PC-9 (cell line): ENCODE data around the gene LY6G6F. TPM values are rescaled to one million over a fixed set of nuclear protein-coding genes. Genes with fewer than 3 reads are reported as not detected.

ENCODE experiments used
- BruUV-seq: library from RNA; stranded (reverse); fragments of 400-500 nt; replicated peaks from 2 replicates; lab custom pipeline; 2021; lab: Mats Ljungman, UMichigan
- CTCF ChIA-PET: fragments of 300-600 bp; sonication (Branson Sonifier 250); formaldehyde crosslinking; loops from one replicate; lab custom pipeline; 2022; ENCODE audit warnings: antibody characterized with exemption; lab: Charles Lee
- POLR2A ChIA-PET: fragments of 300-600 bp; sonication (Branson Sonifier 250); formaldehyde crosslinking; loops from one replicate; lab custom pipeline; 2022; ENCODE audit warnings: antibody characterized with exemption; ENCODE audit not compliant: unreplicated experiment; lab: Charles Lee
- DNase-seq, 2 experiments: peaks; one replicate each; pipeline versions ENCODE4 v3.0.0 to v3.0.0-alpha.2; 2015 to 2022; ENCODE audit warnings: mixed read lengths in 1 of 2
- H2AFZ ChIP-seq: fragments of 200-600 bp; sonication (generic); 2 replicates; pipeline ENCODE4 v1.8.1; 2017; ENCODE audit warnings: antibody characterized with exemption
- H3F3A ChIP-seq: fragments of 200-600 bp; sonication (generic); 2 replicates; pipeline ENCODE4 v1.8.1; 2017; ENCODE audit warnings: antibody characterized with exemption, mild to moderate bottlenecking, low read depth; ENCODE audit not compliant: insufficient read depth
- H3K27ac ChIP-seq: fragments of 200-600 bp; sonication (generic); 2 replicates; pipeline ENCODE4 v1.6.1; 2016; ENCODE audit warnings: mixed run types
- H3K27me3 ChIP-seq: fragments of 200-600 bp; sonication (generic); 2 replicates; pipeline ENCODE4 v1.6.1; 2016; ENCODE audit warnings: low read depth, mixed run types; ENCODE audit not compliant: insufficient read depth
- H3K36me3 ChIP-seq: fragments of 200-600 bp; sonication (generic); 2 replicates; pipeline ENCODE4 v1.6.1; 2016; ENCODE audit warnings: low read depth, mixed run types
- H3K4me1 ChIP-seq: fragments of 200-600 bp; sonication (generic); replicated peaks from 2 replicates; pipeline ENCODE4 v1.6.1; 2016; ENCODE audit warnings: mixed run types; ENCODE audit not compliant: insufficient read depth
- H3K4me2 ChIP-seq: fragments of 200-600 bp; sonication (generic); 2 replicates; pipeline ENCODE4 v1.6.1; 2017; ENCODE audit warnings: mixed run types
- H3K4me3 ChIP-seq: fragments of 200-600 bp; sonication (generic); 2 replicates; pipeline ENCODE4 v1.6.1; 2016; ENCODE audit warnings: mixed run types
- H3K79me2 ChIP-seq: fragments of 200-600 bp; sonication (generic); 2 replicates; pipeline ENCODE4 v1.6.1; 2017; ENCODE audit warnings: low read depth, mixed run types
- H3K9me2 ChIP-seq: fragments of 200-600 bp; sonication (generic); 2 replicates; pipeline ENCODE4 v1.8.1; 2017; ENCODE audit warnings: mild to moderate bottlenecking; ENCODE audit not compliant: insufficient read depth
- H3K9me3 ChIP-seq: fragments of 200-600 bp; sonication (generic); 2 replicates; pipeline ENCODE4 v1.8.1; 2016; ENCODE audit warnings: low read depth; ENCODE audit not compliant: insufficient read depth
- H4K20me1 ChIP-seq: fragments of 200-600 bp; sonication (generic); 2 replicates; pipeline ENCODE4 v1.8.1; 2017; ENCODE audit not compliant: insufficient read depth
- CTCF ChIP-seq: fragments of 200-600 bp; sonication (generic); conservative IDR thresholded peaks from 2 replicates; pipeline ENCODE4 v1.6.1; 2017; ENCODE audit warnings: mixed run types, antibody characterized with exemption, mild to moderate bottlenecking, moderate library complexity
- EZH2 ChIP-seq: fragments of 200-600 bp; sonication (generic); IDR thresholded peaks from 2 replicates; pipeline ENCODE4 v1.8.0; 2017; ENCODE audit warnings: antibody characterized with exemption, low read depth
- intact Hi-C: fragments of 100-400 bp; cut with micrococcal nuclease; formaldehyde crosslinking; loops from one replicate; pipeline ENCODE4 v1.10.0; 2022; ENCODE audit not compliant: unreplicated experiment
- total RNA-seq: library from RNA; stranded (reverse); gene quantifications from 2 replicates; pipeline ENCODE4 v1.2.3, GENCODE V29; 2021

Gene LY6G6F
- total RNA-seq, 1 experiment from 2014 or later = not detected

GRCh38 chr6:31669676-31670075, 37.0 kb upstream of the LY6G6F start, which contains the start of gene LY6G5B:
Gene LY6G5B (plus strand): TSS chr6:31669976. CDS start chr6:31670951, 975 bp downstream.
- no peak for DNase-seq
- H3K9me3 ChIP-seq = no peaks in the 10 kb centered on the region
- intact Hi-C loops = loop anchor here (10.0 kb wide), 1 partner anchor 505 kb away; the partner anchor contains the start of genes AGPAT1 and RNF5
- POLR2A ChIA-PET = no interaction called here
- TF ChIP-seq CTCF (no peak), EZH2 (no peak)
- peaks cover 3% of the 10 kb centered on the region; the same call in 1 of the 2 replicates for H4K20me1 ChIP-seq
- peaks cover 30% of the 10 kb centered on the region; the same call in 1 of the 2 replicates for H3F3A ChIP-seq
- no TSS peak for BruUV-seq
- peaks cover 11% of the 10 kb centered on the region for H3K4me1 ChIP-seq
- CTCF ChIA-PET = interaction anchor here (0.6 kb wide), 1 partner anchor 471 kb away, joined by 13 read pairs; no protein-coding TSS in a partner anchor
- no peaks in the 10 kb centered on the region for H3K27me3 ChIP-seq
- no peak within 1 kb of the TSS for H3K4me2 ChIP-seq
- no peak within 1 kb of the TSS for H2AFZ ChIP-seq
- H3K79me2 ChIP-seq = peaks cover 34% of the 10 kb centered on the region
- no peak within 1 kb of the TSS for H3K27ac ChIP-seq
- no peaks in the 10 kb centered on the region for H3K9me2 ChIP-seq
- H3K4me3 ChIP-seq = no peak within 1 kb of the TSS
- peaks cover 29% of the 10 kb centered on the region for H3K36me3 ChIP-seq

- H3K4me2 ChIP-seq = no peak overlapping the region
- H2AFZ ChIP-seq = no peak overlapping the region
- no peak for TF ChIP-seq EZH2
- no peak for TF ChIP-seq CTCF
- no peaks in the 10 kb centered on the region for H3K9me3 ChIP-seq
- no peaks in the 10 kb centered on the region for H3K79me2 ChIP-seq
- no peak overlapping the region for H3K27ac ChIP-seq
- intact Hi-C loops = no loop called here
- H3K36me3 ChIP-seq = peaks cover 4% of the 10 kb centered on the region; the same call in 1 of the 2 replicates
- no peaks in the 10 kb centered on the region for H3K27me3 ChIP-seq
- no TSS peak for BruUV-seq
- no peak overlapping the region for H3K4me3 ChIP-seq
- peaks cover 9% of the 10 kb centered on the region for H3K4me1 ChIP-seq
- ChIA-PET POLR2A (no interaction called here), CTCF (interaction anchor here (0.6 kb wide), 1 partner anchor 212 kb away, joined by 3 read pairs; no protein-coding TSS in a partner anchor)
- no peak for DNase-seq
- peaks cover 41% of the 10 kb centered on the region; the same call in 1 of the 2 replicates for H3F3A ChIP-seq
- no peaks in the 10 kb centered on the region for H3K9me2 ChIP-seq
- H4K20me1 ChIP-seq = no peaks in the 10 kb centered on the region
These were observed 30.3 kb upstream of the LY6G6F start for GRCh38 chr6:31676322-31676903.

GRCh38 chr6:31676904-31677303, 29.8 kb upstream of the LY6G6F start:
- POLR2A ChIA-PET = no interaction called here
- Histone ChIP-seq H3K79me2 (no peaks in the 10 kb centered on the region), H3K36me3 (peaks cover 1% of the 10 kb centered on the region; the same call in 1 of the 2 replicates), H2AFZ (no peak overlapping the region), H3K4me2 (no peak overlapping the region), H3K27ac (no peak overlapping the region), H3K4me3 (no peak overlapping the region), H3K27me3 (no peaks in the 10 kb centered on the region), H3K9me3 (no peaks in the 10 kb centered on the region), H4K20me1 (no peaks in the 10 kb centered on the region), H3K4me1 (peaks cover 14% of the 10 kb centered on the region), H3K9me2 (no peaks in the 10 kb centered on the region), H3F3A (peaks cover 44% of the 10 kb centered on the region)
- TF ChIP-seq CTCF = no peak
- no peak for TF ChIP-seq EZH2
- no peak for DNase-seq
- intact Hi-C loops = no loop called here
- CTCF ChIA-PET = interaction anchor here (0.6 kb wide), 1 partner anchor 212 kb away, joined by 3 read pairs; no protein-coding TSS in a partner anchor
- no TSS peak for BruUV-seq
